ENCODE data around the gene TTYH2.
"Not testable (repeated sequence)": the region's sequence is repeated elsewhere in the genome, so short reads cannot be mapped to it uniquely, and the experiment has no call there.

TTYH2 gene

GRCh38 chr17:74212913-74213791 lies at the start of gene TTYH2:
Gene TTYH2 (plus strand): TSS chr17:74213571. CDS start chr17:74213588, 17 bp downstream.
- DNase-seq, result peak in 57 of 58 donors; percentile 36 to 97 (median 90)

GRCh38 chr17:74163836-74164235 lies 49.5 kb upstream of the TTYH2 start:
- no peak for DNase-seq

GRCh38 chr17:74164446-74165045 lies 48.8 kb upstream of the TTYH2 start:
- no peak for DNase-seq

GRCh38 chr17:74165797-74166365 lies 47.5 kb upstream of the TTYH2 start:
- peak in 3 of 58 donors; percentile 7 to 22 (median 16) for DNase-seq

GRCh38 chr17:74170924-74171323 lies 42.4 kb upstream of the TTYH2 start:
- DNase-seq, result no peak

GRCh38 chr17:74172700-74173099 lies 40.7 kb upstream of the TTYH2 start:
- no peak for DNase-seq

- peak in 50 of 58 donors; percentile 7 to 83 (median 48) for DNase-seq
These were observed 36.8 kb upstream of the TTYH2 start for GRCh38 chr17:74176546-74177001.

- peak in 13 of 58 donors; percentile 19 to 58 (median 40) for DNase-seq
These were observed 36.3 kb upstream of the TTYH2 start for GRCh38 chr17:74177018-74177450.

GRCh38 chr17:74179576-74179975 lies 33.8 kb upstream of the TTYH2 start:
- DNase-seq, result no peak

- no peak for DNase-seq
These were observed 33.0 kb upstream of the TTYH2 start for GRCh38 chr17:74180336-74180735.

- no peak for DNase-seq
These were observed 32.0 kb upstream of the TTYH2 start for GRCh38 chr17:74181341-74181740.

- no peak for DNase-seq
These were observed 31.2 kb upstream of the TTYH2 start for GRCh38 chr17:74182041-74182723.

GRCh38 chr17:74183411-74183810 lies 30.0 kb upstream of the TTYH2 start:
- no peak for DNase-seq

GRCh38 chr17:74185571-74186185 lies 27.7 kb upstream of the TTYH2 start:
- no peak for DNase-seq

- DNase-seq, result no peak
These were observed 26.9 kb upstream of the TTYH2 start for GRCh38 chr17:74186498-74186897.

GRCh38 chr17:74187761-74188160 lies 25.6 kb upstream of the TTYH2 start:
- no peak for DNase-seq

- DNase-seq, result not testable (repeated sequence)
These were observed 24.7 kb upstream of the TTYH2 start for GRCh38 chr17:74188687-74189086.

GRCh38 chr17:74190154-74190553 lies 23.2 kb upstream of the TTYH2 start:
- peak in 5 of 58 donors; percentile 2 to 55 (median 18) for DNase-seq

GRCh38 chr17:74190807-74191406 lies 22.5 kb upstream of the TTYH2 start:
- DNase-seq, result no peak
